Measurements from ENCODE around the gene VDAC1. TPM values are rescaled to one million over a fixed set of nuclear protein-coding genes. Genes with fewer than 3 reads are reported as not detected.

The VDAC1 gene
- total and polyA plus RNA-seq, 2 of the 8 experiments (the other 6 are each of a cell fraction or from before 2014, with no cell fraction given): 111 to 301 TPM

DNA sequence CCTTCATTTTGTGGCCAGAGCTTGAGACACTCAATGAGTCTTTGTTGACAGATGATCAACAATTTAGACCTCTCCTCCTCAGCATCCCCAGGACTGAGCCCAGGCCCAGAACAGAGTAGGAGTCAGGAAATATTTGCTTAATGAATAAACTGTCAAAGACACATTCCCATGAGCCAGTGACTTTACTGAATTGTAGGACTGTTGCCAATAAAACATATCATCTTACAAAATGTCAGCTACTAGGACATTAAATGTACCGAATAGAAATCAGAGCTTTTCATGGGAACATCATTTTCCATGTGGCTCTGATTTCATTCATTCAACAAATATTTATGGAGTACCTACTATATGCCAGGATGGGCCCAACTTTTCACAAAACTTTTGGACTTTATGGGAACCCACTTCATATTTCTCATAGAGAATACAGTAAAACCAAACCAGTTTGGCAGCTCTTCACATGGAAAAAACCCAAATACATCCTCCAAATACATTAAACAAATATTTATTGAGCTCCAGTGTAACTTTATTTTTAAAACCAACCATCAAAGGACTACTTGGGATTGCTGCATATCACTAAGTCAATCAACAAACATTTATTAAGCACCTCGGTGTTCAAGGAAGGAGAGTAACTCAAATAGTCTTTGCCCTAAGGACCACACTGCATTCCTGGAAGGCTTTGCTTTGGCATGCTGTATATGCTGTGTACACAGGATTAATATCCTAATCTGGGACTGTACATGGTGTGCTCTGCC is 11.4 kb downstream of the VDAC1 start:
- Histone ChIP-seq H3K27ac (ENCODE audit: low read depth, low read length) (no peak overlapping the region), H3K9me3 (ENCODE audit: insufficient read depth in 2 of 2, low read depth in 1 of 2, low read length in 1 of 2) (no peaks in the 10 kb centered on the region), H3K56ac (replicated peaks; ENCODE audit: insufficient read length, low read depth, low read length) (no peak overlapping the region), H3K4me3 (ENCODE audit: extremely low read depth in 1 of 4, insufficient read depth in 2 of 4, low read depth in 3 of 4, low read length in 4 of 4) (no peak overlapping the region), H3K23ac (ENCODE audit: insufficient read length) (no peak overlapping the region), H3K4me1 (replicated peaks in 1 of 4; ENCODE audit: control insufficient read depth in 3 of 4, insufficient read depth in 4 of 4, low read length in 3 of 4) (peaks cover 8 to 21% (median 13%) of the 10 kb centered on the region in 4 experiments), H3K36me3 (ENCODE audit: control insufficient read depth in 2 of 4, insufficient read depth in 4 of 4, low read length in 3 of 4) (peaks cover 17 to 31% (median 23%) of the 10 kb centered on the region in 4 experiments), H2BK20ac (ENCODE audit: low read length) (no peak overlapping the region), H4K20me1 (replicated peaks in 1 of 2; ENCODE audit: control insufficient read depth in 1 of 2, insufficient read depth in 2 of 2, low read length in 2 of 2) (peaks cover 44 to 48% of the 10 kb centered on the region in 2 experiments), H2BK120ac (replicated peaks; ENCODE audit: low read depth, low read length) (no peak overlapping the region), H3K18ac (ENCODE audit: extremely low read depth, low read length) (no peak overlapping the region), H3K79me2 (ENCODE audit: control insufficient read depth in 1 of 2, insufficient read depth in 2 of 2, low read length in 2 of 2) (peaks cover 47 to 81% of the 10 kb centered on the region in 2 experiments), H4K8ac (ENCODE audit: extremely low read depth, insufficient read depth, low read length) (no peak overlapping the region), H3K79me1 (ENCODE audit: low read depth, low read length) (peaks cover 22% of the 10 kb centered on the region), H3K4ac (replicated peaks; ENCODE audit: insufficient read length, low read depth, low read length) (no peak overlapping the region), H3K23me2 (ENCODE audit: low read depth, low read length) (no peaks in the 10 kb centered on the region), H2AFZ (ENCODE audit: low read length) (no peak overlapping the region), H2BK15ac (ENCODE audit: low read length) (no peak overlapping the region), H2BK5ac (ENCODE audit: low read depth, low read length) (no peak overlapping the region), H4K91ac (replicated peaks; ENCODE audit: insufficient read length, low read length) (no peak overlapping the region), H3K4me2 (ENCODE audit: insufficient read depth in 1 of 2, low read depth in 2 of 2, low read length in 2 of 2) (no peak overlapping the region), H3K14ac (ENCODE audit: insufficient read length) (no peak overlapping the region), H2BK12ac (ENCODE audit: low read depth, low read length) (no peak overlapping the region), H4K5ac (ENCODE audit: insufficient read length, low read depth, low read length) (no peak overlapping the region), H3K27me3 (replicated peaks in 1 of 4; ENCODE audit: control insufficient read depth in 3 of 4, extremely low read depth in 1 of 4, insufficient read depth in 3 of 4, low read length in 3 of 4) (no peaks in the 10 kb centered on the region), H3K9ac (replicated peaks in 1 of 4; ENCODE audit: extremely low read depth in 1 of 4, low read depth in 3 of 4, low read length in 3 of 4) (no peak overlapping the region), H2AK5ac (ENCODE audit: low read depth, low read length) (no peak overlapping the region)
- ChIA-PET POLR2A (ENCODE audit: partially characterized antibody) (interaction anchor here (0.9 to 1.6 kb wide), 2 partner anchors 8 to 10 kb away, joined by 3 to 7 read pairs; no protein-coding TSS in a partner anchor), CTCF (ENCODE audit: partially characterized antibody) (interaction anchor here (0.7 to 9.3 kb wide), 6 partner anchors 10 to 51 kb away, joined by 3 to 160 read pairs (median 4); no protein-coding TSS in a partner anchor)
- TF ChIP-seq POU5F1 (IDR thresholded peaks at IDR 0.05; ENCODE audit: low read depth, low read length): no peak
- TF ChIP-seq YY1 (IDR thresholded peaks at IDR 0.05; ENCODE audit: low read depth, low read length): no peak
- TF ChIP-seq SP1 (IDR thresholded peaks at IDR 0.05; ENCODE audit: low read depth, low read length): no peak
- no peak for TF ChIP-seq TCF12 (IDR thresholded peaks at IDR 0.05; ENCODE audit: low read depth, low read length)
- TF ChIP-seq SIN3A (conservative IDR thresholded peaks at IDR 0.05 in 1 of 2, IDR thresholded peaks at IDR 0.05 in 1 of 2; ENCODE audit: low read depth in 1 of 2, low read length in 2 of 2): no peak
- TF ChIP-seq TAF1 (IDR thresholded peaks at IDR 0.05; ENCODE audit: low read depth, low read length): no peak
- TF ChIP-seq SIRT6 (IDR thresholded peaks at IDR 0.05; ENCODE audit: low read length): no peak
- WGBS, 2 experiments (ENCODE audit: extremely low coverage in 1 of 2, insufficient coverage in 1 of 2, insufficient read length in 1 of 2, insufficient replicate concordance in 2 of 2, low coverage in 1 of 2, low lambda C conversion rate in 2 of 2, missing lambda C conversion rate in 1 of 2): 90% methylated on average over 2 of the region's 2 CpGs; no CpG with 5 or more reads in 1 of the 2 experiments
- FAIRE-seq (no peak), DNase-seq (ENCODE audit: low read depth in 1 of 2, low spot score in 2 of 2) (no peak)

Measured in H1 (cell line).